IPS DF 4.7 (cell line): ENCODE measurements around the gene RSPH9.
A peak's percentile ranks its signal among the peaks of the same experiment; 100 is the strongest.

Source experiments
- DNase-seq: peaks from one replicate; pipeline ENCODE4 v3.0.0-alpha.2; 2013; ENCODE audit warnings: low spot score; ENCODE audit errors: extremely low read depth

Gene RSPH9

GRCh38 chr6:43644940-43645612 lies at the start of gene RSPH9:
Gene RSPH9 (plus strand): TSS chr6:43645036. CDS start chr6:43645099, 63 bp downstream.
- DNase-seq = peak; percentile 49

- no peak for DNase-seq
Measured at GRCh38 chr6:43600595-43600994, 44.2 kb upstream of the RSPH9 start.

GRCh38 chr6:43604174-43604573 lies 40.7 kb upstream of the RSPH9 start:
- DNase-seq = no peak

- no peak for DNase-seq
Measured at GRCh38 chr6:43606019-43606418, 38.8 kb upstream of the RSPH9 start.

GRCh38 chr6:43608310-43608763 lies 36.5 kb upstream of the RSPH9 start:
- peak; percentile 74 for DNase-seq

- DNase-seq = no peak
Measured at GRCh38 chr6:43608807-43609206, 36.0 kb upstream of the RSPH9 start.

GRCh38 chr6:43609402-43609801 lies 35.4 kb upstream of the RSPH9 start:
- DNase-seq = no peak

GRCh38 chr6:43610431-43610830 lies 34.4 kb upstream of the RSPH9 start:
- no peak for DNase-seq

GRCh38 chr6:43613721-43614395 lies 31.0 kb upstream of the RSPH9 start:
- no peak for DNase-seq

GRCh38 chr6:43614396-43614730 lies 30.5 kb upstream of the RSPH9 start:
- DNase-seq = no peak

- no peak for DNase-seq
Measured at GRCh38 chr6:43616725-43617472, 27.9 kb upstream of the RSPH9 start.

GRCh38 chr6:43621078-43621835 lies 23.6 kb upstream of the RSPH9 start:
- DNase-seq = no peak

- no peak for DNase-seq
Measured at GRCh38 chr6:43621836-43622180, 23.0 kb upstream of the RSPH9 start.

- no peak for DNase-seq
Measured at GRCh38 chr6:43622541-43622940, 22.3 kb upstream of the RSPH9 start.

GRCh38 chr6:43623880-43624785 lies 20.7 kb upstream of the RSPH9 start:
- DNase-seq = no peak

- no peak for DNase-seq
Measured at GRCh38 chr6:43624786-43625288, 20.0 kb upstream of the RSPH9 start.

- DNase-seq = no peak
Measured at GRCh38 chr6:43625393-43625992, 19.3 kb upstream of the RSPH9 start.

- no peak for DNase-seq
Measured at GRCh38 chr6:43627008-43627825, 17.6 kb upstream of the RSPH9 start.

GRCh38 chr6:43628393-43629103 lies 16.3 kb upstream of the RSPH9 start:
- DNase-seq = no peak
